Adrenal gland (tissue), 12 donors: ENCODE data around the gene HOXB8. TPM values are rescaled to one million over a fixed set of nuclear protein-coding genes. Genes with fewer than 3 reads are reported as not detected.
A peak's percentile ranks its signal among the peaks of the same experiment; 100 is the strongest.

ENCODE experiments used
- DNase-seq, 7 donors: peaks; one replicate each; pipeline ENCODE4 v3.0.0-alpha.2; 2019 to 2020
- H3K27ac ChIP-seq, 5 donors: fragments of 200-600 bp; sonication (generic) in 4 of 5; 1 replicate in 3 of 5; 2 replicates in 2 of 5; pipeline versions ENCODE4 v1.5.1 to v1.8.0; 2016 to 2020; ENCODE audit warnings: mild to moderate bottlenecking in 1 of 5
- H3K27me3 ChIP-seq: fragments of 200-600 bp; 2 replicates; pipeline ENCODE4 v1.8.0; 2021
- H3K36me3 ChIP-seq, 2 donors: fragments of 200-600 bp; replicated peaks in 1 of 2; 1 replicate in 1 of 2; 2 replicates in 1 of 2; pipeline versions ENCODE4 v1.5.1 to v1.8.0; 2018 to 2022
- H3K4me1 ChIP-seq, 2 donors: fragments of 200-600 bp; replicated peaks in 1 of 2; 1 replicate in 1 of 2; 2 replicates in 1 of 2; pipeline versions ENCODE4 v1.5.1 to v1.8.0; 2018 to 2021
- H3K4me3 ChIP-seq, 4 donors: fragments of 200-600 bp; sonication (generic) in 3 of 4; one replicate each; pipeline ENCODE4 v1.5.1; 2016 to 2018
- H3K9me3 ChIP-seq, 3 donors: fragments of 200-600 bp; sonication (generic) in 1 of 3; replicated peaks in 1 of 3; 1 replicate in 2 of 3; 2 replicates in 1 of 3; pipeline versions ENCODE4 v1.5.1 to v1.8.0; 2016 to 2021
- CTCF ChIP-seq, 6 experiments: fragments of 450-650 bp in 4 of 6; fragments of 200-600 bp in 2 of 6; sonication (generic) in 1 of 6; IDR thresholded peaks; 1 replicate in 5 of 6; 2 replicates in 1 of 6; pipeline versions ENCODE4 v1.5.1 to v1.8.0; 2016 to 2021; ENCODE audit warnings: antibody characterized with exemption in 6 of 6, mild to moderate bottlenecking in 2 of 6, moderate library complexity in 1 of 6
- POLR2A ChIP-seq, 2 donors: fragments of 450-650 bp; IDR thresholded peaks; one replicate each; pipeline ENCODE4 v1.6.1; 2017; ENCODE audit warnings: antibody characterized with exemption in 2 of 2, mild to moderate bottlenecking in 2 of 2, moderate library complexity in 1 of 2
- WGBS, 4 donors: extraction: QIAGEN DNeasy Blood & Tissue Kit in 2 of 4; methylation state at CpG; one replicate each; pipeline versions ENCODE4 v1.1.5 to v1.1.7; 2013 to 2017; 5-methylcytosine and 5-hydroxymethylcytosine counted together
- intact Hi-C, 2 donors: fragments of 100-400 bp; cut with DNase I; formaldehyde crosslinking; loops; one replicate each; pipeline versions ENCODE4 v1.14.1 to v1.15.0; 2022 to 2023
- polyA plus RNA-seq, 3 donors: library from polyadenylated mRNA; stranded (reverse); fragments of 200-250 nt in 2 of 3; fragments of 350-450 nt in 1 of 3; fragmentation: Illumina TruSeq in 1 of 3; extraction: RNeasy Lipid Tissue Mini Kit (QIAGEN cat#74804) in 1 of 3; gene quantifications; one replicate each; pipeline ENCODE4 v1.2.3, GENCODE V29; 2013 to 2014
- total RNA-seq, 9 donors: library from RNA; depleted of rRNA in 4 of 9; stranded (reverse); fragments of >200 nt in 4 of 9; fragments of 120-200 nt in 1 of 9; fragmentation: NEBNext Ultra II Directional in 1 of 9; extraction: Animal tissue kit (Norgen Biotek cat#: 25700) in 1 of 9; gene quantifications; one replicate each; pipeline versions ENCODE4 v1.1.0 to v1.2.4, GENCODE V29; 2013 to 2023
- donor health status: healthy with polysubstance abuse.
- donor health status: Bipolar disorder and iron deficiency.
- donor health status: DM: yes; HTN: yes; CAD: no.
- donor health status: DM: no; HTN: no; CAD: no.
- donor health status: DM: no; HTN: no; CAD: no.
- donor health status: DM: yes; HTN: yes; CAD: no.

Gene HOXB8
- total and polyA plus RNA-seq, 12 donors: 0.72 to 13.3 (median 5.9) TPM

DNA sequence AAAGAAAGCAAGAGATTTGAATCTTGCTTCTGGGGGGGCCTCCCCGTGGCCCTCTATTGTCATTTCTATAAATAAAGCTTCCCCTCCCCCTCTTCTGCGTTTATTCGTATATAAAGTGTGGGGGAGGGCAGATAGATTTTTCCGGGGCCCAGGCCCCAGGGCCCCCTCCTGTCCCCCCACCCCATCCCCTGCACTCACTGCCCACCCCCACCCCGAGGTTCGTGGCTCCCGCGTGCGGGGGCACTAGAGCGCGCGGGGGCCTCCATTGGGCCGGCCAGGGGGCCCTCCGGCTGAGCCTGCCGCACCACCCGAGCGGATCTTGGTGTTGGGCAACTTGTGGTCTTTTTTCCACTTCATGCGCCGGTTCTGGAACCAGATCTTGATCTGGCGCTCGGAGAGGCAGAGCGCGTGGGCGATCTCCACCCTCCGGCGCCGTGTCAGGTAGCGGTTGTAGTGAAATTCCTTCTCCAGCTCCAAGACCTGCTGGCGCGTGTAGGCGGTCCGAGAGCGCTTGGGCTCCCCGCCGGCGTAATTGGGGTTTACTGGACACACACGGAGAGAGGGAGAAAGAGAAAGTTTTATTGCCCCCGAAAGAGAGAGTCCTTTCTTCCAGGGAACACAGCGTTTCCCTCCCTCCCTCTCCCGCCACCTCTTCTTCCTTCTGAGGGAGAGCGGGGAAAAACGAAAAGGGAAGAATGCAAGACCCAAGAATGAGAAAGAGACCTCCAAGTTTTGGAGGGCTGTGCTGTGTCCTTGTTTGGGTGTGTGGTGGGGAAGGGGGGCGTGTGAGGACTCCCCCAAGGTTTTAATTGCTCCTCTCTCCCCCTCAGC, 38.4 kb downstream of the HOXB8 start:
- TF ChIP-seq CTCF (IDR thresholded peaks at IDR 0.05) (no peak), POLR2A (IDR thresholded peaks at IDR 0.05) (peak in 1 of 2 donors; percentile 26)
- WGBS, 4 donors: 14 to 34% (median 31%) methylated on average over 16 to 43 of the region's 43 CpGs
- Histone ChIP-seq H3K27me3 (no peaks in the 10 kb centered on the region), H3K9me3 (no peaks in the 10 kb centered on the region), H3K4me1 (peaks cover 3 to 35% of the 10 kb centered on the region in 2 donors), H3K27ac (peak overlapping the region in 2 of 5 donors; percentile 83 to 87), H3K4me3 (peak overlapping the region in 1 of 4 donors; percentile 85), H3K36me3 (no peaks in the 10 kb centered on the region)
- DNase-seq: peak in 3 of 7 donors; percentile 57 to 64 (median 61)
- intact Hi-C loops: loop anchor here (5.0 kb wide), 1 partner anchor 34 kb away; no protein-coding TSS in a partner anchor

DNA sequence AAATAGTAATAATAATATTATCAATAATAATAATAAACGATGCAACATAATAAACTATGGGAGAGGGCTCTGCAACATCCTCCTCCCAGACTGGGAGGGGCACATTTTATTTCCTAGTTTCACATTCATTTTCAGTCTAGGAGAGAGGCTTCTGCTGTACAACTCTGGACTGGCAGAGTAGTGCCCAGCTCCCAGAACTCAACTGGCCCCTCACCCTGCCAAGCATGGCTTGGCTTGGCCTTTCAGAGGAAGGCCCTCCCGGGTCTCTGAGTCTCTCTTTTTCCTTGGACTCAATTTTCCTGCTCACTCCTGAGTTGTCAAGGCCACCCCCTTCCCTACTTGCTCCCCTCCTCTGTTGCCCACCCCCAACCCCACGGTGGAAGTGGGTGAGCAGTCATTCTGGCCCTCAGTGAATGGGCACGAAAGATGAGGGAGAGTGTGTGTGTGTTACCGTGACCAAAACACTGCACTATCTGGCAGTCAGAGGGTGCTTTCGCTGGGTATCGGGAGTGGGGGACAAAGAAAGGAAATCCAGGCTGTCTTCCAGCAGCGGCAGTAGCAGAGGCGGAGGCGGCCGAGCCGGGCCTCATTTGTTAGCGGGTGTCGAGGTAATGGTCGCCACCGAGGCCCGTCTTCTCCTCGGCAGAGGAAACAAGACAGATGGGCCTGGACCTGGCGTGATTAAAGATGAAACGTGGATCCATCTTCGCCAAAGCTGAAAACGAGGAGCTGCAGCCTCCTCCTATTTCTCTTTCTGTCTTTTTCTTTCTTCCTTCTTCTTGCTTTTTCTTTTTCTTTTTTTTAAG, 39.2 kb downstream of the HOXB8 start:
- DNase-seq: no peak
- intact Hi-C loops: loop anchor here (5.0 kb wide), 1 partner anchor 34 kb away; no protein-coding TSS in a partner anchor
- no peaks in the 10 kb centered on the region for H3K9me3 ChIP-seq
- TF ChIP-seq CTCF (IDR thresholded peaks at IDR 0.05) (no peak), POLR2A (IDR thresholded peaks at IDR 0.05) (peak in 1 of 2 donors; percentile 8)
- H3K4me1 ChIP-seq: peaks cover 3 to 35% of the 10 kb centered on the region in 2 donors
- peak overlapping the region in 1 of 4 donors; percentile 85 for H3K4me3 ChIP-seq
- H3K27me3 ChIP-seq: no peaks in the 10 kb centered on the region
- WGBS, 4 donors: 31 to 56% (median 51%) methylated on average over 22 of the region's 22 CpGs
- peak overlapping the region in 3 of 5 donors; percentile 3 to 87 (median 83) for H3K27ac ChIP-seq
- H3K36me3 ChIP-seq: no peaks in the 10 kb centered on the region

DNA sequence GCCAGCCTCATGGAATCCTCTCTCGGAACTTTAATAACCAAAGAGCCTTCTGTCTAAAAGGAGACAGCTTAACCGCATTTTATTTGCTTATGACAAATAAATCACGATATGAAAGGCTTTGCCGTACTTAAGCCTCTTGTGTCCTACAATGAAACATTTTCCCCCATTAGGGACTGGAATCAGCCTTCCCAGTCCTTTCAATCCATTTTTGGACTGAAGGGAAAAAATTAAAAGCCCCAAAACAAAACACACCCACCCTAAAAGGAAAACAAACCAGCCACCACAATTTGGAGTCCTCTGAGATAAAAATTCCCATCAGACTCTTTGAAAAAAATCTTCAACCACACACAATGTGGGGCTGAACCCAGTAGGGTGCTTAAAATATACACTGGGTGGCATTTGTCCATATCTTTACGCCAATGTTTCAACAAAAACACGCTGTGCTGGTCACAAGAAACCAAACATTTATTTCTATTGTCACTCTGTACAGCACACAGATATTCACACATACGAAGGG, 40.0 kb downstream of the HOXB8 start:
- no peak for TF ChIP-seq POLR2A (IDR thresholded peaks at IDR 0.05)
- no peak for TF ChIP-seq CTCF (IDR thresholded peaks at IDR 0.05)
- Histone ChIP-seq H3K4me3 (peak overlapping the region in 1 of 4 donors; percentile 4), H3K27ac (peak overlapping the region in 3 of 5 donors; percentile 27 to 83 (median 56)), H3K9me3 (no peaks in the 10 kb centered on the region), H3K36me3 (no peaks in the 10 kb centered on the region), H3K4me1 (peaks cover 3 to 35% of the 10 kb centered on the region in 2 donors), H3K27me3 (no peaks in the 10 kb centered on the region)
- no peak for DNase-seq
- WGBS, 4 donors: 44 to 52% (median 46%) methylated on average over 7 of the region's 7 CpGs
- intact Hi-C loops: loop anchor here (5.0 kb wide), 1 partner anchor 33 kb away; no protein-coding TSS in a partner anchor
